ENCODE data around the gene PLA2G2C. TPM values are rescaled to one million over a fixed set of nuclear protein-coding genes. Genes with fewer than 3 reads are reported as not detected.

The PLA2G2C gene
- total and polyA plus RNA-seq, 2 donors (not counting 3 experiments of a cell fraction or from before 2014, with no cell fraction given): not detected

- no peak overlapping the region for H3K4me2 ChIP-seq (ENCODE audit: insufficient read depth, low read length)
These were observed 20.3 kb downstream of the PLA2G2C start for GRCh38 chr1:20166051-20166450.

More at GRCh38 chr1:20166051-20166450, 20.3 kb downstream of the PLA2G2C start:
- ChIA-PET POLR2A (no interaction called here), CTCF (interaction anchor here (0.5 to 7.6 kb wide), 13 partner anchors 9 to 355 kb away, joined by 3 to 65 read pairs (median 5); no protein-coding TSS in a partner anchor)
- Histone ChIP-seq H3K27ac (ENCODE audit: insufficient read depth, low read depth, low read length) (no peak overlapping the region), H3K9me3 (replicated peaks; ENCODE audit: control insufficient read depth, insufficient read depth, low read length) (no peaks in the 10 kb centered on the region), H3K79me2 (ENCODE audit: control insufficient read depth, insufficient read depth, low read length) (no peaks in the 10 kb centered on the region), H3K9ac (replicated peaks; ENCODE audit: extremely low read depth, insufficient read depth, low read length) (no peak overlapping the region), H2AFZ (ENCODE audit: low read depth, low read length) (no peak overlapping the region), H3K27me3 (ENCODE audit: control insufficient read depth in 2 of 2, insufficient read depth in 2 of 2, low read length in 2 of 2) (no peaks in the 10 kb centered on the region), H3K4me3 (replicated peaks in 1 of 3; ENCODE audit: insufficient read depth in 1 of 3, low read depth in 1 of 3, low read length in 3 of 3) (no peak overlapping the region), H3K4me1 (ENCODE audit: control insufficient read depth, extremely low read depth, insufficient read depth, low read length) (no peaks in the 10 kb centered on the region), H3K36me3 (ENCODE audit: control insufficient read depth in 2 of 2, extremely low read depth in 1 of 2, insufficient read depth in 2 of 2, low read length in 2 of 2) (no peaks in the 10 kb centered on the region), H4K20me1 (replicated peaks; ENCODE audit: control insufficient read depth, extremely low read depth, insufficient read depth, low read length) (no peaks in the 10 kb centered on the region), H3K9me1 (replicated peaks; ENCODE audit: control insufficient read depth, extremely low read depth, insufficient read depth, low read length) (no peaks in the 10 kb centered on the region)
- DNase-seq (ENCODE audit: low read depth, low spot score) (no peak), FAIRE-seq (no peak)
- BruUV-seq (replicated peaks): no TSS peak
- TF ChIP-seq CTCF (IDR thresholded peaks at IDR 0.05; ENCODE audit: extremely low read depth in 1 of 2, insufficient read depth in 1 of 2, low read depth in 1 of 2, low read length in 2 of 2): no peak
- TF ChIP-seq POLR2A (IDR thresholded peaks at IDR 0.05; ENCODE audit: low read depth, low read length): no peak
- no peak for TF ChIP-seq FOS (IDR thresholded peaks at IDR 0.05; ENCODE audit: borderline replicate concordance, insufficient read depth, low read length)
- no peak for TF ChIP-seq GATA2 (IDR thresholded peaks at IDR 0.05; ENCODE audit: insufficient read depth, insufficient read length, low read depth, low read length)
- no peak for TF ChIP-seq POLR2AphosphoS5 (IDR thresholded peaks at IDR 0.05; ENCODE audit: insufficient read depth, low read depth, low read length)
- no peak for TF ChIP-seq MAX (IDR thresholded peaks at IDR 0.05; ENCODE audit: insufficient read depth, insufficient read length)
- TF ChIP-seq EZH2 (IDR thresholded peaks at IDR 0.05; ENCODE audit: borderline replicate concordance, low read depth, low read length, severe bottlenecking): no peak
- TF ChIP-seq MYC (IDR thresholded peaks at IDR 0.05; ENCODE audit: low read depth, low read length): no peak
- intact Hi-C loops (cut with micrococcal nuclease) (no loop called here), dilution Hi-C loops (cut with MboI; ENCODE audit: extremely low pct_ligation_motif_present, low sequenced_read_pairs) (no loop called here)

Data from endothelial cell of umbilical vein (primary cell).